Measurements from ENCODE around the gene CPNE2.
"Not testable (repeated sequence)": the region's sequence is repeated elsewhere in the genome, so short reads cannot be mapped to it uniquely, and the experiment has no call there.

DNA sequence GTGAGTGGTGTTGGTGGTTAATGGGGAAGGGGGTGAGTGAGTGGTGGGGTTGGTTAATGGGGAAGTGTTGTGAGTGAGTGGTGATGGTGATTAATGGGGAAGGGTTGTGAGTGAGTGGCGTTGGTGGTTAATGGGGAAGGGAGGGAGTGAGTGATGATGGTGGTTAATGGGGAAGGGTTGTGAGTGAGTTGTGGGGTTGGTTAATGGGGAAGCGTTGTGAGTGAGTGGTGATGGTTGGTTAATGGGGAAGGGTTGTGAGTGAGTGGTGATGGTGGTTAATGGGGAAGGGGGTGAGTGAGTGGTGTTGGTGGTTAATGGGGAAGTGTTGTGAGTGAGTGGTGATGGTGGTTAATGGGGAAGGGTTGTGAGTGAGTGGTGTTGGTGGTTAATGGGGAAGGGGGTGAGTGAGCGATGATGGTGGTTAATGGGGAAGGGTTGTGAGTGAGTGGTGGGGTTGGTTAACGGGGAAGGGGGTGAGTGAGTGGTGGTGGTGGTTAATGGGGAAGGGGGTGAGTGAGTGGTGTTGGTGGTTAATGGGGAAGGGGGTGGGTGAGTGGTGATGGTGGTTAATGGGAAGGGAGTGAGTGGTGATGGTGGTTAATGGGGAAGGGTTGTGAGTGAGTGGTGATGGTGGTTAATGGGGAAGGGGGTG lies 21.2 kb upstream of the CPNE2 start:
- TF ChIP-seq, protein P1, sequence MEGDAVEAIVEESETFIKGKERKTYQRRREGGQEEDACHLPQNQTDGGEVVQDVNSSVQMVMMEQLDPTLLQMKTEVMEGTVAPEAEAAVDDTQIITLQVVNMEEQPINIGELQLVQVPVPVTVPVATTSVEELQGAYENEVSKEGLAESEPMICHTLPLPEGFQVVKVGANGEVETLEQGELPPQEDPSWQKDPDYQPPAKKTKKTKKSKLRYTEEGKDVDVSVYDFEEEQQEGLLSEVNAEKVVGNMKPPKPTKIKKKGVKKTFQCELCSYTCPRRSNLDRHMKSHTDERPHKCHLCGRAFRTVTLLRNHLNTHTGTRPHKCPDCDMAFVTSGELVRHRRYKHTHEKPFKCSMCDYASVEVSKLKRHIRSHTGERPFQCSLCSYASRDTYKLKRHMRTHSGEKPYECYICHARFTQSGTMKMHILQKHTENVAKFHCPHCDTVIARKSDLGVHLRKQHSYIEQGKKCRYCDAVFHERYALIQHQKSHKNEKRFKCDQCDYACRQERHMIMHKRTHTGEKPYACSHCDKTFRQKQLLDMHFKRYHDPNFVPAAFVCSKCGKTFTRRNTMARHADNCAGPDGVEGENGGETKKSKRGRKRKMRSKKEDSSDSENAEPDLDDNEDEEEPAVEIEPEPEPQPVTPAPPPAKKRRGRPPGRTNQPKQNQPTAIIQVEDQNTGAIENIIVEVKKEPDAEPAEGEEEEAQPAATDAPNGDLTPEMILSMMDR (IDR thresholded peaks at IDR 0.05; ENCODE audit: borderline replicate concordance, extremely low read depth, low read length, poor library complexity, severe bottlenecking), result not testable (repeated sequence)
- not testable (repeated sequence) for TF ChIP-seq EZH2 (IDR thresholded peaks at IDR 0.05; ENCODE audit: borderline replicate concordance, low read depth, low read length, severe bottlenecking)

Data from DND-41 (cell line).